GM12875 (cell line): Measurements from ENCODE around the gene ZNF618.

Source experiments
- H3K4me3 ChIP-seq: one replicate; pipeline ENCODE4 v1.5.1; 2011; ENCODE audit warnings: low read depth, low read length, control low read depth
- CTCF ChIP-seq: IDR thresholded peaks from 2 replicates; pipeline ENCODE4 v1.5.1; 2011; ENCODE audit warnings: low read depth, mild to moderate bottlenecking, control low read depth, inconsistent platforms, low read length, moderate library complexity, borderline replicate concordance; ENCODE audit not compliant: insufficient read depth

The ZNF618 gene

DNA sequence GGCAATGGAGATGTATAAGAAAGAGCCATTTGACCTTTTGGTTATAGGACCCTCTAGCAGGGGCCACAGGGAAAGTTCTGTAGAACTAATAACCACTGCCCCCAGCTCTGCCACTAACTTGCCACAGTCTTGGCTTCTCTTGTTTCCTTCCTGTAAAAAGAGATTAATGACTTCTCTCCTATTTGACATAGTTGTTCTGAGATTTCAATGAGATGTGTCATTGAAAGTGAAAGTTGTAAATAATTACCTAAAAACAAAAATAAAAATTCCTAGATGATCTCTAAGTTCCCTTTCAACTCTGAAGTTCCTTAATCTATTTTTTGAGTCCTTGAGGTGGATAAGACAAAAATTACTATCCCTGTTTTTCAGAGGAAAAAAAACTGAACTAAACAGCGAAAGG is 224.4 kb downstream of the ZNF618 start:
- no peak overlapping the region for H3K4me3 ChIP-seq
- no peak for TF ChIP-seq CTCF

DNA sequence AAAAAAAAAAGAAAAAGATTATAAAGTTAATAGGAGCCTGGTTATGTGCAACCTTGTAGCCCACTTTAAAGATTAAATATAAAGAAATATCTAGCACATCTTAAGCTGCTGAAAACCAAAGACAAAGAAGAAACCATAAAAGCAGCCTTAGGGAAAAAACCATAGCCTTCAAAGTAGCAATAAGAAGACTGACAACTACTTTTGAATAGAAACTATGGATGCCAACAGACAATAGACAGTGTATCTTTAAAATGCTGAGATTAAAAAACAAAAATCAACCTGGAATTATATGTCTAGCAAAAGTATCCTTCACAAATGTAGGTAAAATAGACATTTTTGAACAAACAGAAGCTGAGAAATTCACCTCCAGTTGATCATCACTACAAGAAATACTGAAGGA is 226.4 kb downstream of the ZNF618 start:
- H3K4me3 ChIP-seq = no peak overlapping the region
- no peak for TF ChIP-seq CTCF

GRCh38 chr9:114105236-114105635 is 229.1 kb downstream of the ZNF618 start:
- no peak for TF ChIP-seq CTCF
- no peak overlapping the region for H3K4me3 ChIP-seq
